ENCODE results near the gene SNAPIN.

DNA sequence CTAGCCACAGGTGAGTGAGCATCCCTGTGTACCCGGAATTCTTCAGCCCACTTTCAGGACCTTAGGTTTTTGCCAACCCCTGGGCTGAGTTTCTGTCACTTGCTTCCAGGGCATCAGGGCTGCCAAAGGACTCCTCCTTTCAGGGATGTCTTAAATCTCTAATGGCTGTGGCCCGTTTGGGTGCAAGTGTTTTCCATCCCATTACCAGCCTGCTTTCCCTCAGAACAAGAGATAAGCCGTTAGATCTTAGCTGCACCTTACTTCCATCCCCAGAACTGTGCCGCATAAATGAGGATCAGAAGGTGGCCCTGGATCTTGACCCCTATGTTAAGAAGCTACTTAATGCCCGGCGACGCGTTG, 652 bp downstream of the SNAPIN start:
- TF ChIP-seq YY1 (IDR thresholded peaks at IDR 0.05; ENCODE audit: insufficient read depth, insufficient read length) (no peak), ZNF274 (IDR thresholded peaks at IDR 0.05; ENCODE audit: low read depth, low read length) (no peak), SUZ12 (IDR thresholded peaks at IDR 0.05; ENCODE audit: extremely low read depth, insufficient read depth, insufficient read length) (no peak)
